SK-N-SH (cell line): ENCODE results near the gene FEZF1. TPM values are rescaled to one million over a fixed set of nuclear protein-coding genes. Genes with fewer than 3 reads are reported as not detected.

Experiments
- CTCF ChIA-PET: fragments of 300-600, 350-600 bp; formaldehyde crosslinking; extraction: SDS; loops from one replicate; lab custom pipeline; 2021; lab: Yijun Ruan, JAX
- POLR2A ChIA-PET: fragments of 350-600 bp; sonication (Branson Sonifier 250); formaldehyde crosslinking; extraction: SDS; loops from one replicate; lab custom pipeline; 2020; ENCODE audit warnings: antibody characterized with exemption, inconsistent platforms; lab: Yijun Ruan, JAX
- DNase-seq: peaks from one replicate; pipeline ENCODE4 v3.0.0; 2012
- H2AFZ ChIP-seq: fragments of 200-600 bp; sonication (generic); 2 replicates; pipeline ENCODE4 v1.8.1; 2016; ENCODE audit warnings: antibody characterized with exemption, mild to moderate bottlenecking, low read depth
- H3F3A ChIP-seq: fragments of 200-600 bp; sonication (generic); replicated peaks from 2 replicates; pipeline ENCODE3; 2016; ENCODE audit warnings: antibody characterized with exemption, mild to moderate bottlenecking; ENCODE audit not compliant: insufficient read depth
- H3K27ac ChIP-seq, 2 experiments: fragments of 200-500 bp in 1 of 2; fragments of 200-600 bp in 1 of 2; sonication (Bioruptor generic) in 1 of 2; sonication (generic), shearing (Covaris generic) in 1 of 2; 2 replicates each; pipeline versions ENCODE4 v1.5.1 to v1.6.1; 2014 to 2016; ENCODE audit warnings: low read depth in 2 of 2, inconsistent platforms in 1 of 2, low read length in 1 of 2, mild to moderate bottlenecking in 1 of 2, mixed read lengths in 1 of 2
- H3K27me3 ChIP-seq: fragments of 200-600 bp; sonication (generic), shearing (Covaris generic); 2 replicates; pipeline ENCODE4 v1.6.1; 2016; ENCODE audit warnings: mixed run types; ENCODE audit not compliant: insufficient read depth
- H3K36me3 ChIP-seq, 2 experiments: fragments of 200-500 bp in 1 of 2; fragments of 200-600 bp in 1 of 2; sonication (Bioruptor generic) in 1 of 2; sonication (generic) in 1 of 2; replicated peaks in 1 of 2; 2 replicates each; pipeline versions ENCODE3 to v1.5.1; 2014 to 2016; ENCODE audit warnings: low read length in 1 of 2, mild to moderate bottlenecking in 1 of 2; ENCODE audit not compliant: insufficient read depth in 2 of 2, control insufficient read depth in 1 of 2
- H3K4me1 ChIP-seq, 2 experiments: fragments of 200-500 bp in 1 of 2; fragments of 200-600 bp in 1 of 2; sonication (Bioruptor generic) in 1 of 2; sonication (generic), shearing (Covaris generic) in 1 of 2; 2 replicates each; pipeline versions ENCODE4 v1.5.1 to v1.6.1; 2014 to 2016; ENCODE audit warnings: low read depth in 1 of 2, low read length in 1 of 2, mixed run types in 1 of 2; ENCODE audit not compliant: insufficient read depth in 2 of 2, control insufficient read depth in 1 of 2
- H3K4me2 ChIP-seq: fragments of 200-600 bp; sonication (generic), shearing (Covaris generic); 2 replicates; pipeline ENCODE4 v1.6.1; 2017; ENCODE audit warnings: mixed run types
- H3K4me3 ChIP-seq, 2 experiments: fragments of 200-500 bp in 1 of 2; fragments of 200-600 bp in 1 of 2; sonication (Bioruptor generic) in 1 of 2; sonication (generic), shearing (Covaris generic) in 1 of 2; 2 replicates each; pipeline versions ENCODE4 v1.5.1 to v1.8.1; 2014 to 2016; ENCODE audit warnings: low read depth in 2 of 2, inconsistent platforms in 1 of 2, low read length in 1 of 2, mild to moderate bottlenecking in 1 of 2, mixed read lengths in 1 of 2, moderate library complexity in 1 of 2
- H3K79me2 ChIP-seq: fragments of 200-600 bp; sonication (generic); 2 replicates; pipeline ENCODE4 v1.8.1; 2017; ENCODE audit warnings: mild to moderate bottlenecking; ENCODE audit not compliant: insufficient read depth
- H3K9ac ChIP-seq: fragments of 200-600 bp; sonication (generic); 2 replicates; pipeline ENCODE4 v1.6.1; 2017; ENCODE audit warnings: mixed run types
- H3K9me2 ChIP-seq: fragments of 200-600 bp; sonication (generic); 2 replicates; pipeline ENCODE4 v1.6.1; 2017; ENCODE audit warnings: mixed run types
- H3K9me3 ChIP-seq: fragments of 200-600 bp; sonication (generic); 2 replicates; pipeline ENCODE4 v1.6.1; 2017; ENCODE audit warnings: mixed run types, mild to moderate bottlenecking, moderate library complexity
- H4K20me1 ChIP-seq: fragments of 200-600 bp; sonication (generic); 2 replicates; pipeline ENCODE4 v1.6.1; 2017; ENCODE audit warnings: mild to moderate bottlenecking, mixed run types; ENCODE audit not compliant: insufficient read depth
- CHD2 ChIP-seq: fragments of 150-350 bp; IDR thresholded peaks from 2 replicates; pipeline ENCODE4 v1.6.1; 2018; ENCODE audit warnings: low read length; ENCODE audit not compliant: partially characterized antibody
- CTCF ChIP-seq: fragments of 200-600 bp; sonication (generic); IDR thresholded peaks from 2 replicates; pipeline ENCODE4 v1.6.1; 2017; ENCODE audit warnings: antibody characterized with exemption, mild to moderate bottlenecking, moderate library complexity
- ELF1 ChIP-seq: IDR thresholded peaks from 2 replicates; pipeline ENCODE4 v1.4.0; 2012
- FOXM1 ChIP-seq: IDR thresholded peaks from 2 replicates; pipeline ENCODE4 v1.4.0; 2012; ENCODE audit warnings: low read depth, mild to moderate bottlenecking
- IRF3 ChIP-seq: fragments of 150-350 bp; IDR thresholded peaks from 2 replicates; pipeline ENCODE4 v1.6.1; 2016; ENCODE audit warnings: mild to moderate bottlenecking, low read depth, low read length
- MAX ChIP-seq: IDR thresholded peaks from 2 replicates; pipeline ENCODE4 v1.4.0; 2012; ENCODE audit warnings: low read depth
- MEF2A ChIP-seq: IDR thresholded peaks from 2 replicates; pipeline ENCODE4 v1.4.0; 2012; ENCODE audit warnings: low read depth, borderline replicate concordance
- RCOR1 ChIP-seq: fragments of 150-350 bp; IDR thresholded peaks from 2 replicates; pipeline ENCODE4 v1.6.1; 2017; ENCODE audit warnings: antibody characterized with exemption, low read length
- SMC3 ChIP-seq: IDR thresholded peaks from 2 replicates; pipeline ENCODE4 v1.6.1; 2012; ENCODE audit warnings: low read depth, low read length, improper control_type of control experiment
- USF2 ChIP-seq: fragments of 150-350 bp; IDR thresholded peaks from 2 replicates; pipeline ENCODE4 v1.6.1; 2017; ENCODE audit warnings: antibody characterized with exemption, low read length, low read depth, borderline replicate concordance
- WGBS: methylation state at CpG from one replicate; pipeline ENCODE4 v1.1.6; 2017; ENCODE audit warnings: low lambda C conversion rate; 5-methylcytosine and 5-hydroxymethylcytosine counted together
- polyA plus RNA-seq, 3 experiments: library from polyadenylated mRNA; depleted of rRNA; stranded (reverse); fragments of >200 nt; gene quantifications; 2 replicates each; pipeline ENCODE4 v1.2.3, GENCODE V29; 2012

The FEZF1 gene
- polyA plus RNA-seq (2012; rRNA removed) = not detected in 2 replicates
- not detected in 2 replicates for polyA plus RNA-seq (2012; cell fraction: cytosol; rRNA removed)
- polyA plus RNA-seq (2012; cell fraction: nucleus; rRNA removed) = not detected in 2 replicates

GRCh38 chr7:122304319-122304975 is at the start of gene FEZF1:
TSS of gene FEZF1 (minus strand) at chr7:122304750. CDS start at chr7:122304437, 313 bp downstream.
- H3F3A ChIP-seq = no peaks in the 10 kb centered on the region
- TF ChIP-seq MAX = no peak
- TF ChIP-seq, all 33 proteins: peak for 0
- H2AFZ ChIP-seq = no peak within 1 kb of the TSS
- ChIA-PET CTCF (no interaction called here), POLR2A (no interaction called here)
- H3K9ac ChIP-seq = no peak within 1 kb of the TSS
- no peaks in the 10 kb centered on the region for H3K79me2 ChIP-seq
- no peak within 1 kb of the TSS for H3K4me2 ChIP-seq
- no peak within 1 kb of the TSS for H3K27ac ChIP-seq
- 3% methylated on average over 16 of the region's 35 CpGs for WGBS
- no peak within 1 kb of the TSS for H3K4me3 ChIP-seq
- no peaks in the 10 kb centered on the region for H4K20me1 ChIP-seq
- peaks cover 96% of the 10 kb centered on the region for H3K27me3 ChIP-seq
- no peaks in the 10 kb centered on the region for H3K9me3 ChIP-seq
- H3K9me2 ChIP-seq = no peaks in the 10 kb centered on the region
- no peak for DNase-seq
- H3K36me3 ChIP-seq = no peaks in the 10 kb centered on the region
- no peaks in the 10 kb centered on the region for H3K4me1 ChIP-seq

- H3K9ac ChIP-seq = no peak overlapping the region
- no peak for DNase-seq
- no peak overlapping the region for H3K4me2 ChIP-seq
- no peak for TF ChIP-seq USF2
- TF ChIP-seq SMC3 = no peak
- TF ChIP-seq CHD2 = no peak
- no peak for TF ChIP-seq ELF1
- TF ChIP-seq MEF2A = no peak
- no peak for TF ChIP-seq CTCF
- TF ChIP-seq IRF3 = no peak
- TF ChIP-seq RCOR1 = no peak
- TF ChIP-seq FOXM1 = no peak
- no peaks in the 10 kb centered on the region for H3K9me2 ChIP-seq
- H3K4me3 ChIP-seq = no peak overlapping the region
- no peak overlapping the region for H3K27ac ChIP-seq
- H3K27me3 ChIP-seq = no peaks in the 10 kb centered on the region; the same call in 1 of the 2 replicates
- POLR2A ChIA-PET = no interaction called here
- 0% methylated on average over 3 of the region's 3 CpGs for WGBS
- H3K36me3 ChIP-seq = no peaks in the 10 kb centered on the region
- no peak overlapping the region for H2AFZ ChIP-seq
- CTCF ChIA-PET = interaction anchor here (0.9 kb wide), 1 partner anchor 21 kb away, joined by 3 read pairs; no protein-coding TSS in a partner anchor
- H4K20me1 ChIP-seq = no peaks in the 10 kb centered on the region
- no peaks in the 10 kb centered on the region for H3K4me1 ChIP-seq
- no peaks in the 10 kb centered on the region for H3K9me3 ChIP-seq
- no peaks in the 10 kb centered on the region for H3K79me2 ChIP-seq
- no peaks in the 10 kb centered on the region for H3F3A ChIP-seq
Measured at GRCh38 chr7:122352454-122352853, 47.9 kb upstream of the FEZF1 start.
